Activated T-helper 17 cell treated with anti-CD3 and anti-CD28 coated beads, Interleukin-2, amount 50 U/mL, for 72 hours (primary cell): ENCODE data around the gene GTF3C6. TPM values are rescaled to one million over a fixed set of nuclear protein-coding genes. Genes with fewer than 3 reads are reported as not detected.
"Not testable (repeated sequence)": the region's sequence is repeated elsewhere in the genome, so short reads cannot be mapped to it uniquely, and the experiment has no call there.

ENCODE experiments used
- ATAC-seq: fragments of 150-1000 bp; cut with Tn5 transposase; replicated peaks from 2 replicates; pipeline ENCODE4 v1.10.0; 2021; ENCODE audit warnings: mild to moderate bottlenecking, moderate library complexity
- H3K27ac Mint-ChIP-seq: one replicate; pipeline ENCODE4 v1.8.0; 2022; ENCODE audit warnings: mixed read lengths
- H3K27me3 Mint-ChIP-seq: one replicate; pipeline ENCODE4 v1.8.0; 2022; ENCODE audit warnings: mixed read lengths
- H3K36me3 Mint-ChIP-seq: one replicate; pipeline ENCODE4 v1.8.0; 2022; ENCODE audit warnings: low read depth, mild to moderate bottlenecking, mixed read lengths
- H3K4me1 Mint-ChIP-seq: one replicate; pipeline ENCODE4 v1.8.0; 2022; ENCODE audit warnings: mixed read lengths
- H3K4me3 Mint-ChIP-seq: one replicate; pipeline ENCODE4 v1.8.0; 2022; ENCODE audit warnings: mild to moderate bottlenecking, mixed read lengths
- H3K9me3 Mint-ChIP-seq: one replicate; pipeline ENCODE4 v1.8.0; 2022; ENCODE audit warnings: mixed read lengths
- total RNA-seq, 2 donors: library from RNA; stranded (reverse); gene quantifications; one replicate each; pipeline ENCODE4 v1.2.3, GENCODE V29; 2022

GTF3C6 gene
- total RNA-seq, 2 donors from 2014 or later, result 55.8 to 123 TPM

DNA sequence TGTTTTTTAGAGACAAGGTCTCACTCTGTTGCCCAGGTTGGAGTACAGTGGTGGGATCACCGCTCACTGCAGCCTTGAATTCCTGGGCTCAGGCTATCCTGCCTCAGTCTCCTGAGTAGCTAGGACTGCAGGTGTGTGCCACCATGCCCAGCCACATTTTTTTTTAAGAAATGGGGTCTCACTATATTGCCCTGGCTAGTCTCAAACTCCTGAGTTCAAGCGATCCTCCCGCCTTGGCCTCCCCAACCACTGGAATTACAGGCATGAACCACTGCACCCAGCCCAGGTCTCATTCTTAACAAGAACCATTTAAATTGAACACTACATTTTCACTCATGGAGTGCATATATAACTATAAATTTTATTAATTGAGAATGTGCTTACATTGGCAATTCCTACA lies 43.8 kb downstream of the GTF3C6 start:
- no peaks in the 10 kb centered on the region for H3K27me3 Mint-ChIP-seq
- ATAC-seq, result no peak
- peaks cover 94% of the 10 kb centered on the region for H3K36me3 Mint-ChIP-seq
- H3K4me3 Mint-ChIP-seq, result no peak overlapping the region
- no peaks in the 10 kb centered on the region for H3K9me3 Mint-ChIP-seq
- no peak overlapping the region for H3K27ac Mint-ChIP-seq
- peaks cover 6% of the 10 kb centered on the region for H3K4me1 Mint-ChIP-seq

DNA sequence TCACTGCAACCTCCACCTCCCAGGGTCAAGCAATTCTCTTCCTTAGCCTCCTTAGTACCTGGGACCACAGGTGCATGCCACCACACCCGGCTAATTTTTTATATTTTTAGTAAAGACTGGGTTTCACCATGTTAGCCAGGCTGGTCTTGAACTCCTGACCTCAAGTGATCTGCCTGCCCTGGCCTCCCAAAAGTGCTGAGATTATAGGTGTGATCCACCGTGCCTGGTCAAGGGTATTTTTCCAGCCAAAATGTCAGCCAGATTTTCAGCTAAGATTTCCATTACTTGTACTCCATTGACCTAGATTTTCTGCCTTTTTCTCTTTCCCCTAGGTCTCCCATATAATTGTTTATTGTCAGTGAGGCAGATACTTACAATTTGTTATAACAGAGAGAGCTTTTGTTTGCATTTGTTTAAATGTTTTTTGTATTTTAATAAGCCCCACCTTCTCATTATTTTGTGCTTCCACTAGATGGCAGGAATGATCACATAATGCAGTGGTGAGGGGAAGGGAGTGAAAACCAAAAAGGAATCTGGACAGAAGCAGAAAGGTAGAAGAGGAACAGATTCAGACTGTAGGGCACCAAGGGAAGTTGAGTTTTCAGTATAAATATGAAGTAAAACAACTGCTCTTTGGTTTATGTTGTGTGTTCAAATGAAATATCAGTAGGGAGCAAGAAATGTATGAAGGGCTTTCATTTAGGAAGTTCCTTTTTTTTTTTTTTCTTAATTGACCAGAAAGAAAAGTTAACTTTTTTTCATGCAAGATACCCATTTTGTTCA lies 53.0 kb downstream of the GTF3C6 start:
- Mint-ChIP-seq H3K27me3 (no peaks in the 10 kb centered on the region), H3K4me3 (no peak overlapping the region), H3K4me1 (peaks cover 6% of the 10 kb centered on the region), H3K36me3 (peaks cover 98% of the 10 kb centered on the region), H3K27ac (no peak overlapping the region), H3K9me3 (no peaks in the 10 kb centered on the region)
- ATAC-seq, result no peak

DNA sequence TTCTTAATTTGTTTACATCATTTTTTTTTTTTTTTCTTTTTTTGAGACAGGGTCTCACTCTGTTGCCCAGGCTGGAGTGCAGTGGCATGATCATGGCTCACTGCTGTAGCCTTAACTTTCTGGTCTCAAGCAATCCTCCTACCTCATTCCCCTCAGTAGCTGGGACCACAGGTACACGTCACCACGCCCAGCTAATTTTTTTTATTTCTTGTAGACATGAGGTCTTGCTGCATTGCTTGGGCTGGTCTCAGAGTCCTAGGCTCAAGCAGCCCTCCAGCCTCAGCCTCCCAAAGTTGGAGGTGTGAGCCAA lies 53.6 kb downstream of the GTF3C6 start:
- H3K4me1 Mint-ChIP-seq, result peaks cover 6% of the 10 kb centered on the region
- no peak for ATAC-seq
- peaks cover 94% of the 10 kb centered on the region for H3K36me3 Mint-ChIP-seq
- H3K9me3 Mint-ChIP-seq, result no peaks in the 10 kb centered on the region
- H3K27ac Mint-ChIP-seq, result no peak overlapping the region
- no peaks in the 10 kb centered on the region for H3K27me3 Mint-ChIP-seq
- no peak overlapping the region for H3K4me3 Mint-ChIP-seq

DNA sequence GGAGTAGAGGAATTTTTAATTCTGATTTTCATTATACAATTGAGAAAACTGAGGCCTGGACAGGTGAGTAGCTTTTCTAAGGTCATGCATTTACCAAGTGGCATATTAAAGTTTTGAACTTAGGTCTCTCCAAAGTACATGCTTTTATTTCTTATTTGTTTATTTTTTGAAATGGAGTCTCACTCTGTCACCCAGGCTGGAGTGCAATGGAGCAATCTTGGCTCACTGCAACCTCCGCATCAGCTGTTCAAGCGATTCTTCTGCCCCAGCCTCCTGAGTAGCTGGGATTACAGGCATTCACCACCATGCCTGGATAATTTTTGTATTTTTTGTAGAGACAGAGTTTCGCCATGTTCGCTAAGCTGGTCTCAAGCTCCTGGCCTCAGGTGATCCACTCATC lies 54.0 kb downstream of the GTF3C6 start:
- not testable (repeated sequence) for H3K4me3 Mint-ChIP-seq, H3K9me3 Mint-ChIP-seq, H3K27me3 Mint-ChIP-seq, H3K4me1 Mint-ChIP-seq, ATAC-seq, H3K27ac Mint-ChIP-seq
- peaks cover 89% of the 10 kb centered on the region for H3K36me3 Mint-ChIP-seq

DNA sequence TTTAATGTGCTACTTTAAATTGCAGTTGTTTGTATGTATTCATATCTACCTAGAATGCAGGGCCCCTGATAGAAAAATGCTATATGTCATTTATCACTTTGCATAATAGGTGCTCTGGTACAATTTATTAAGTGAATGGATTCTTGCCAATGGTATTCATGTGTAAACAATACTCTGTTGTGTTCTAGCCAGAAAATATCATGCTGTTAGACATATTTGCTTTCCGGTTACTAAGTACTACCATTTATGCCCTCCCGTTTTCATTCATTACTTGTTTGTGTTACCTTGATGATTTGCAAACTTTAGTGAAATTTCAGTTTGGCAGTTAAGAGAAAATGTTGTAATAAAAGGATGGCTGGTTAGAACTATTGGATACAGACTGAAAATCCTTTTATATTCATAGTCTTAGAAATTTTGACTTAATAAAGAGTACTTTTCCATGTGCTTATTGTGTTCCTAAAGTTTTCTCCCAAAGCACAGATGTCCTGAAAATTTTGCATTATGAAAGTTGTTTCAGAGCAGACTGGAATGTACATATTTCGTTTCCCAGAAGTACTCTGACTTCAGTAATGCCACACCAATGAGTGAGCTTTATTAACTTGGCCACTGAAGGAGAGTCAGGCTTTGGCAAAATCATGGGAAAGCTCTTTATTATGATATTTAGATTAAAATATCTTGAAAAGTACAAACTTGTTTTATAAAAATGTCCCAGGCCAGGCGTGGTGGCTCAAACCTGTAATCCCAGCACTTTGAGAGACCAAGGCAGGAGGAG lies 54.8 kb downstream of the GTF3C6 start:
- H3K4me3 Mint-ChIP-seq, result no peak overlapping the region
- H3K9me3 Mint-ChIP-seq, result no peaks in the 10 kb centered on the region
- peaks cover 6% of the 10 kb centered on the region for H3K4me1 Mint-ChIP-seq
- no peak for ATAC-seq
- H3K36me3 Mint-ChIP-seq, result peaks cover 84% of the 10 kb centered on the region
- no peak overlapping the region for H3K27ac Mint-ChIP-seq
- no peaks in the 10 kb centered on the region for H3K27me3 Mint-ChIP-seq

DNA sequence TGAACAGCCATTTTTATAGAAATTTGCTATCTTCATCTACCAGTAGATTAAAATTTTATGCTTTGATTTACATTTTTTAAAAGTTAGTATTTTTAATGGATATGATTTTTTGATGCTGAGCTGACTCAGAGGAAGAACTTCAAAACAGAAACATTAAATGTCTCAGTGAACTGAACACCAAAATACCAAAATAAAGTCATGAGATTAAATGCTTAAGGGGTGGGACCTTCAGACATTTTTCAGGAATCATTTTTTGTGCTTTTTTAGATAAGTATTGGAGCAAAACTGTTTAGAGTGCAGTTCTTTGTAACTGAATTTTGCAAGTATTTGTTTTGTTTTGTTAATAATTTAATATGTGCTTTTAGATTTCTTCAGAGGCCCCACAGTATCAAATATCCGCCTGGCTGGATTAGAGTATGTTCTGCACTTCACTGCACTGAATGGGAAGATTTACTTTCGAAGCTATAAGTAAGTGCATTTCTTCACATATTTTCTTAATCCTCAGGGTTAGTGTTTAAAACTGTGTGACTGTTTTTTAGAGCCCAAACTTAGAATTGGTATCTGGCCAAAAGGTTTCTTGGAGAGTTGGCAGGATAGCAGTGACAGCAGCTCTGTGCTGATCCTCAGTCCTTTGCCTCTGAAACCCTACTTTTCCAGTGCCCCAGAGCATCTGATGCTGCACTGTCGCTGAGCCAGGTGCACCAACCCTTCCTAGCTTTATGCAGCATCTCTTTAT lies 57.1 kb downstream of the GTF3C6 start:
- peaks cover 6% of the 10 kb centered on the region for H3K4me1 Mint-ChIP-seq
- no peak overlapping the region for H3K27ac Mint-ChIP-seq
- H3K4me3 Mint-ChIP-seq, result no peak overlapping the region
- no peaks in the 10 kb centered on the region for H3K9me3 Mint-ChIP-seq
- H3K27me3 Mint-ChIP-seq, result no peaks in the 10 kb centered on the region
- H3K36me3 Mint-ChIP-seq, result peaks cover 81% of the 10 kb centered on the region
- no peak for ATAC-seq

DNA sequence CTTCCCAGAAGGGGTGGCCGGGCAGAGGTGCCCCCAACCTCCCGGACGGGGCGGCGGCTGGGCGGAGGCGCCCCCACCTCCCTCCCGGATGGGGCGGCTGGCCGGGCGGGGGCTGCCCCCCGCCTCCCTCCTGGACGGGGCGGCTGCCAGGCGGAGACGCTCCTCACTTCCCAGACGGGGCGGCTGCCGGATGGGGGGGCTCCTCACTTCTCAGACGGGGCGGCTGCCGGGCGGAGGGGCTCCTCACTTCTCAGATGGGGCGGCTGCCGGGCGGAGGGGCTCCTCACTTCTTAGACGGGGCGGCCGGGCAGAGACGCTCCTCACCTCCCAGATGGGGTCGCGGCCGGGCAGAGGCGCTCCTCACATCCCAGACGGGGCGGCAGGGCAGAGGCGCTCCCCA lies 58.7 kb downstream of the GTF3C6 start:
- not testable (repeated sequence) for ATAC-seq, H3K27ac Mint-ChIP-seq, H3K27me3 Mint-ChIP-seq, H3K4me1 Mint-ChIP-seq, H3K9me3 Mint-ChIP-seq, H3K4me3 Mint-ChIP-seq
- H3K36me3 Mint-ChIP-seq, result peaks cover 79% of the 10 kb centered on the region

Other genes starting within 250 kb of the GTF3C6 start
- gene CDK19, start 143.2 kb upstream of the GTF3C6 start, total RNA-seq, result 10 to 100 TPM; 18.3 to 39.8 TPM
- 10 to 100 TPM; 49.8 to 92.9 TPM for gene AMD1, start 83.9 kb upstream of the GTF3C6 start, total RNA-seq
- 10 to 100 TPM; 38.4 to 55.9 TPM for gene RPF2, start 23.3 kb downstream of the GTF3C6 start, total RNA-seq
- gene SLC16A10, start 128.8 kb downstream of the GTF3C6 start, total RNA-seq, result 1 to 10 TPM; 2.1 to 3.8 TPM